Esophagus squamous epithelium (tissue), 5 donors: ENCODE results near the gene NOL9. TPM values are rescaled to one million over a fixed set of nuclear protein-coding genes. Genes with fewer than 3 reads are reported as not detected.

Source experiments
- DNase-seq: peaks from one replicate; lab custom pipeline; 2025; lab: John Stamatoyannopoulos, UW
- H3K27ac ChIP-seq, 4 donors: fragments of 200-600 bp; sonication (generic); one replicate each; pipeline ENCODE4 v1.5.1; 2016 to 2019; ENCODE audit warnings: mild to moderate bottlenecking in 1 of 4
- H3K27me3 ChIP-seq, 4 donors: fragments of 200-600 bp; sonication (generic); 1 replicate in 3 of 4; 2 replicates in 1 of 4; pipeline versions ENCODE4 v1.5.1 to v1.6.0; 2017 to 2021; ENCODE audit warnings: antibody characterized with exemption in 1 of 4
- H3K36me3 ChIP-seq, 3 donors: fragments of 200-600 bp; sonication (generic); one replicate each; pipeline ENCODE4 v1.5.1; 2016 to 2019
- H3K4me1 ChIP-seq, 3 donors: fragments of 200-600 bp; sonication (generic); one replicate each; pipeline ENCODE4 v1.5.1; 2017 to 2019
- H3K4me3 ChIP-seq, 4 donors: fragments of 200-600 bp; sonication (generic); 1 replicate in 3 of 4; 2 replicates in 1 of 4; pipeline ENCODE4 v1.5.1; 2016 to 2019; ENCODE audit warnings: mild to moderate bottlenecking in 2 of 4, moderate library complexity in 1 of 4
- H3K9me3 ChIP-seq, 3 donors: fragments of 200-600 bp; sonication (generic); one replicate each; pipeline ENCODE4 v1.5.1; 2016 to 2019
- POLR2A ChIP-seq, 4 donors: fragments of 450-650 bp; IDR thresholded peaks; one replicate each; pipeline ENCODE4 v1.6.1; 2017; ENCODE audit warnings: antibody characterized with exemption in 4 of 4, mild to moderate bottlenecking in 4 of 4, moderate library complexity in 3 of 4
- WGBS, 2 donors: methylation state at CpG; one replicate each; pipeline ENCODE4 v1.1.5; 2018; 5-methylcytosine and 5-hydroxymethylcytosine counted together
- intact Hi-C: fragments of 100-400 bp; cut with DNase I; formaldehyde crosslinking; loops from one replicate; pipeline ENCODE4 v1.15.0; 2022
- total RNA-seq, 4 donors: library from RNA; depleted of rRNA; stranded (reverse); fragments of >200 nt; gene quantifications; one replicate each; pipeline ENCODE4 v1.1.0, GENCODE V29; 2016
- TF ChIP-seq, protein P1 (sequence below), 6 experiments: fragments of 450-650 bp in 4 of 6; fragments of 200-600 bp in 2 of 6; sonication (generic) in 2 of 6; IDR thresholded peaks; one replicate each; pipeline ENCODE4 v1.5.1; 2016 to 2019; ENCODE audit warnings: antibody characterized with exemption in 6 of 6, mild to moderate bottlenecking in 4 of 6, moderate library complexity in 4 of 6
- donor health status: DM: yes; HTN: yes; CAD: no.

Gene NOL9
- total RNA-seq, 4 donors from 2014 or later: 13.0 to 36.4 (median 22.3) TPM

GRCh38 chr1:6497867-6498575 is 56.3 kb downstream of the NOL9 start:
- peaks cover 23 to 73% (median 30%) of the 10 kb centered on the region in 3 donors for H3K4me1 ChIP-seq
- peak overlapping the region; percentile 51 to 84 (median 61) for H3K4me3 ChIP-seq
- H3K27ac ChIP-seq: peak overlapping the region in 3 of 4 donors; percentile 35 to 71 (median 45)
- no peak for DNase-seq
- no peaks in the 10 kb centered on the region for H3K36me3 ChIP-seq
- intact Hi-C loops: no loop called here
- TF ChIP-seq POLR2A (IDR thresholded peaks at IDR 0.05): no peak
- TF ChIP-seq, protein P1, sequence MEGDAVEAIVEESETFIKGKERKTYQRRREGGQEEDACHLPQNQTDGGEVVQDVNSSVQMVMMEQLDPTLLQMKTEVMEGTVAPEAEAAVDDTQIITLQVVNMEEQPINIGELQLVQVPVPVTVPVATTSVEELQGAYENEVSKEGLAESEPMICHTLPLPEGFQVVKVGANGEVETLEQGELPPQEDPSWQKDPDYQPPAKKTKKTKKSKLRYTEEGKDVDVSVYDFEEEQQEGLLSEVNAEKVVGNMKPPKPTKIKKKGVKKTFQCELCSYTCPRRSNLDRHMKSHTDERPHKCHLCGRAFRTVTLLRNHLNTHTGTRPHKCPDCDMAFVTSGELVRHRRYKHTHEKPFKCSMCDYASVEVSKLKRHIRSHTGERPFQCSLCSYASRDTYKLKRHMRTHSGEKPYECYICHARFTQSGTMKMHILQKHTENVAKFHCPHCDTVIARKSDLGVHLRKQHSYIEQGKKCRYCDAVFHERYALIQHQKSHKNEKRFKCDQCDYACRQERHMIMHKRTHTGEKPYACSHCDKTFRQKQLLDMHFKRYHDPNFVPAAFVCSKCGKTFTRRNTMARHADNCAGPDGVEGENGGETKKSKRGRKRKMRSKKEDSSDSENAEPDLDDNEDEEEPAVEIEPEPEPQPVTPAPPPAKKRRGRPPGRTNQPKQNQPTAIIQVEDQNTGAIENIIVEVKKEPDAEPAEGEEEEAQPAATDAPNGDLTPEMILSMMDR (IDR thresholded peaks at IDR 0.05): no peak
- WGBS, 2 donors: 29% methylated on average over 10 of the region's 20 CpGs; no CpG with 5 or more reads in 1 of the 2 donors
- H3K9me3 ChIP-seq: no peaks in the 10 kb centered on the region
- H3K27me3 ChIP-seq: peaks cover 0 to 17% (median 0%) of the 10 kb centered on the region in 4 donors

DNA sequence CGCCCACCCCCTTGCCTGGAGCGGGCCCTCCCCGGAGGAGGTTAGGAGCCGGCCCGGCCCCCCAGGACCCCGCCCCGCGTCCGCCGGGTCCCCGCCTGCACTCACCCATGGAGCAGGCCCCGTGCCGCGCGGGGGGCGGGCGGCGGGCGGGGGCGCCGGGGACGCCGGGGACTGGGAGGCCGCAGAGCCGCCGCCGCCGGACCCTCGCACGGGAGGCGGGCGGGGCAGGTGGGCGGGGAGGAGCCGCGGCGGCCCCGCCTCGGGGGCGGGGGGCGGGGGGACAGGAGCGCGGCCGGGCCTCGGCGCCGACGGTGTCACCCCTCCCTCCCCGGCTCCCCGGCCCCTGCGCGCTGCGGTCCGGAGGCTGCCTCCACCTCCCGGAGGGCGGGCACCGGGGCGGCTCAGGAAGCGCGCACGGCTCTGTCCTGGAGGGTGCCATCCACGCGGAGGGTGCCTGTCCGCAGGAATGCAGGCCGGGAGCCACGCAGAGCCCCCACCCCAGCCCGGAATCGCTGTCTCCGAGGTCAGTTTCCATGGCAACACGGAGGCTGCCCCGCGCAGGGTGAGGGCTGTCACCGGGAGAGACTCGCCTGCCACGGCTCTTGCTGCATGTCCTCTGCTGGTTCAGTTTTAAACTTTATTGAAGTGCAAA is 57.0 kb downstream of the NOL9 start:
- Histone ChIP-seq H3K27me3 (peaks cover 0 to 17% (median 0%) of the 10 kb centered on the region in 4 donors), H3K9me3 (no peaks in the 10 kb centered on the region), H3K27ac (peak overlapping the region; percentile 10 to 71 (median 56)), H3K4me1 (peaks cover 23 to 73% (median 29%) of the 10 kb centered on the region in 3 donors), H3K36me3 (no peaks in the 10 kb centered on the region), H3K4me3 (peak overlapping the region; percentile 51 to 84 (median 61))
- intact Hi-C loops: no loop called here
- no CpG with 5 or more reads among the region's 74 CpGs for WGBS, 2 donors
- no peak for DNase-seq
- no peak for TF ChIP-seq POLR2A (IDR thresholded peaks at IDR 0.05)

- H3K27me3 ChIP-seq: peaks cover 0 to 14% (median 0%) of the 10 kb centered on the region in 4 donors
- 15% methylated on average over 4 of the region's 21 CpGs; no CpG with 5 or more reads in 1 of the 2 donors for WGBS, 2 donors
- no peaks in the 10 kb centered on the region for H3K36me3 ChIP-seq
- H3K9me3 ChIP-seq: no peaks in the 10 kb centered on the region
- H3K27ac ChIP-seq: peak overlapping the region; percentile 10 to 71 (median 56)
- intact Hi-C loops: no loop called here
- peak overlapping the region; percentile 51 to 84 (median 61) for H3K4me3 ChIP-seq
- TF ChIP-seq POLR2A (IDR thresholded peaks at IDR 0.05): no peak
- TF ChIP-seq, protein P1 (IDR thresholded peaks at IDR 0.05): no peak
- no peak for DNase-seq
- peaks cover 27 to 73% (median 30%) of the 10 kb centered on the region in 3 donors for H3K4me1 ChIP-seq
Observed at GRCh38 chr1:6496890-6497214, 57.5 kb downstream of the NOL9 start.

DNA sequence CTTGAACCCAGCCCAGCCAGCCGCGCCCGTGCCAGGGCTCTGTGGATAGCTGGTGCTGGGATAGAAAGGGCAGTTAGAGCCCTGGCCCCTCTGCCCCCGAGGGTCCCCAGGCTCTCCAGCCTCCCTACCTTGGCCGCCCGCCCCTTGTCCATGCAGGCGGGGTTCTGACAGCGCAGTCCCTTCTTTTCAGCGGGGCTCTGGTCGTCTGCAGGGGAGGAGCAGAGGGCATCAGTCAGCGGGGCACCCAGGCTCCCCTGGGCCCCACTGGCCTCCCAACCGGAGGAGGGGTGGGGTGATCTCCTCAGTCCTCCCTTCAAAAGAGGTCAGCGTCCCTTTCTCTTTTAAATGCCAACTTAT is 58.0 kb downstream of the NOL9 start:
- TF ChIP-seq POLR2A (IDR thresholded peaks at IDR 0.05): no peak
- TF ChIP-seq, protein P1 (IDR thresholded peaks at IDR 0.05): no peak
- intact Hi-C loops: no loop called here
- Histone ChIP-seq H3K4me3 (peak overlapping the region; percentile 51 to 84 (median 61)), H3K9me3 (no peaks in the 10 kb centered on the region), H3K36me3 (no peaks in the 10 kb centered on the region), H3K27ac (peak overlapping the region in 2 of 4 donors; percentile 66 to 71), H3K4me1 (peaks cover 31 to 73% (median 32%) of the 10 kb centered on the region in 3 donors), H3K27me3 (peaks cover 0 to 14% (median 0%) of the 10 kb centered on the region in 4 donors)
- 0 to 27% methylated on average over 1 to 4 of the region's 13 CpGs for WGBS, 2 donors
- no peak for DNase-seq

- 47 to 70% methylated on average over 6 of the region's 14 CpGs for WGBS, 2 donors
- H3K27me3 ChIP-seq: peaks cover 0 to 15% (median 0%) of the 10 kb centered on the region in 4 donors
- H3K4me3 ChIP-seq: peak overlapping the region; percentile 51 to 84 (median 61)
- intact Hi-C loops: no loop called here
- peaks cover 35 to 73% (median 38%) of the 10 kb centered on the region in 3 donors for H3K4me1 ChIP-seq
- TF ChIP-seq, protein P1 (IDR thresholded peaks at IDR 0.05): no peak
- TF ChIP-seq POLR2A (IDR thresholded peaks at IDR 0.05): no peak
- no peaks in the 10 kb centered on the region for H3K36me3 ChIP-seq
- no peak for DNase-seq
- H3K27ac ChIP-seq: peak overlapping the region in 1 of 4 donors; percentile 71
- no peaks in the 10 kb centered on the region for H3K9me3 ChIP-seq
Observed at GRCh38 chr1:6495540-6496364, 58.6 kb downstream of the NOL9 start.
